Activated CD4-positive, CD25-positive, alpha-beta regulatory T cell (primary cell): ENCODE results near the gene NFX1.
A peak's percentile ranks its signal among the peaks of the same experiment; 100 is the strongest.
"Not testable (repeated sequence)": the region's sequence is repeated elsewhere in the genome, so short reads cannot be mapped to it uniquely, and the experiment has no call there.

ENCODE experiments used
- DNase-seq, 4 experiments: peaks; one replicate each; lab custom pipeline; 2025; lab: John Stamatoyannopoulos, UW

Gene NFX1

GRCh38 chr9:33391111-33391771 is 100.9 kb downstream of the NFX1 start:
- DNase-seq: not testable (repeated sequence)

- not testable (repeated sequence) for DNase-seq
Measured at GRCh38 chr9:33392591-33393021, 102.3 kb downstream of the NFX1 start.

- DNase-seq: no peak
Measured at GRCh38 chr9:33393581-33393980, 103.3 kb downstream of the NFX1 start.

- DNase-seq: not testable (repeated sequence)
Measured at GRCh38 chr9:33393986-33394385, 103.7 kb downstream of the NFX1 start.

- not testable (repeated sequence) for DNase-seq
Measured at GRCh38 chr9:33395159-33395879, 105.0 kb downstream of the NFX1 start.

- DNase-seq: not testable (repeated sequence)
Measured at GRCh38 chr9:33397801-33398200, 107.5 kb downstream of the NFX1 start.

- DNase-seq: not testable (repeated sequence)
Measured at GRCh38 chr9:33399047-33399446, 108.7 kb downstream of the NFX1 start.

- DNase-seq: not testable (repeated sequence)
Measured at GRCh38 chr9:33401809-33402208, 111.5 kb downstream of the NFX1 start.

GRCh38 chr9:33402371-33402770 is 112.1 kb downstream of the NFX1 start, which contains the start of gene AQP7:
Gene AQP7 (minus strand): TSS chr9:33402568. CDS start chr9:33401262, 1,306 bp downstream.
- DNase-seq: not testable (repeated sequence)

- DNase-seq: no peak
Measured at GRCh38 chr9:33403941-33404787, 113.8 kb downstream of the NFX1 start.

- DNase-seq: no peak
Measured at GRCh38 chr9:33404788-33405362, 114.6 kb downstream of the NFX1 start.

GRCh38 chr9:33407061-33407460 is 116.7 kb downstream of the NFX1 start:
- DNase-seq: no peak

GRCh38 chr9:33408087-33408486 is 117.8 kb downstream of the NFX1 start:
- DNase-seq: no peak

- DNase-seq: no peak
Measured at GRCh38 chr9:33414268-33414667, 124.0 kb downstream of the NFX1 start.

- no peak for DNase-seq
Measured at GRCh38 chr9:33414889-33415500, 124.7 kb downstream of the NFX1 start.

- peak; percentile 59 to 74 (median 71) for DNase-seq
Measured at GRCh38 chr9:33415501-33416038, 125.3 kb downstream of the NFX1 start.

- no peak for DNase-seq
Measured at GRCh38 chr9:33416996-33417395, 126.7 kb downstream of the NFX1 start.

GRCh38 chr9:33418090-33418489 is 127.8 kb downstream of the NFX1 start:
- DNase-seq: no peak

- DNase-seq: no peak
Measured at GRCh38 chr9:33419708-33420303, 129.5 kb downstream of the NFX1 start.
